Mesenchymal stem cell (in vitro differentiated cells and primary cell): ENCODE results near the gene OLIG3.

Experiments
- DNase-seq: peaks from one replicate; pipeline ENCODE4 v3.0.0-alpha.2; 2013
- H2AFZ ChIP-seq: one replicate; pipeline ENCODE4 v1.6.1; 2013; ENCODE audit warnings: low read depth, mild to moderate bottlenecking, control low read depth, inconsistent platforms, low read length, moderate library complexity
- H2AK5ac ChIP-seq: 2 replicates; pipeline ENCODE4 v1.6.1; 2013; ENCODE audit warnings: low read length, moderate library complexity, mild to moderate bottlenecking, inconsistent platforms; ENCODE audit not compliant: severe bottlenecking
- H2BK120ac ChIP-seq: one replicate; pipeline ENCODE4 v1.6.1; 2013; ENCODE audit warnings: low read depth, mild to moderate bottlenecking, inconsistent platforms, low read length, moderate library complexity
- H2BK12ac ChIP-seq, 2 experiments: one replicate each; pipeline ENCODE4 v1.6.1; 2013; ENCODE audit warnings: inconsistent platforms in 2 of 2, low read length in 2 of 2, mild to moderate bottlenecking in 2 of 2, moderate library complexity in 2 of 2, control low read depth in 1 of 2
- H2BK15ac ChIP-seq: one replicate; pipeline ENCODE4 v1.6.1; 2013; ENCODE audit warnings: mild to moderate bottlenecking, low read depth, inconsistent platforms; ENCODE audit not compliant: poor library complexity, severe bottlenecking
- H2BK5ac ChIP-seq: 2 replicates; pipeline ENCODE4 v1.6.1; 2013; ENCODE audit warnings: low read depth, mild to moderate bottlenecking, low read length, control low read depth, inconsistent platforms; ENCODE audit not compliant: poor library complexity, severe bottlenecking
- H3K14ac ChIP-seq, 2 experiments: one replicate each; pipeline ENCODE4 v1.6.1; 2013; ENCODE audit warnings: inconsistent platforms in 2 of 2, low read length in 2 of 2, control low read depth in 1 of 2, mild to moderate bottlenecking in 1 of 2, moderate library complexity in 1 of 2
- H3K18ac ChIP-seq, 2 experiments: one replicate each; pipeline ENCODE4 v1.6.1; 2013; ENCODE audit warnings: inconsistent platforms in 2 of 2, low read length in 2 of 2, control low read depth in 1 of 2, low read depth in 1 of 2, mild to moderate bottlenecking in 1 of 2
- H3K23ac ChIP-seq, 2 experiments: one replicate each; pipeline ENCODE4 v1.6.1; 2013; ENCODE audit warnings: inconsistent platforms in 2 of 2, low read length in 2 of 2, mild to moderate bottlenecking in 2 of 2, moderate library complexity in 2 of 2, control low read depth in 1 of 2
- H3K27ac ChIP-seq: 2 replicates; pipeline ENCODE4 v1.5.1; 2013; ENCODE audit warnings: mild to moderate bottlenecking, moderate library complexity, low read length, control low read depth, inconsistent platforms; ENCODE audit not compliant: poor library complexity, severe bottlenecking
- H3K27me3 ChIP-seq, 2 experiments: 2 replicates each; pipeline versions ENCODE4 v1.6.1 to v1.7.0; 2013; ENCODE audit warnings: low read length in 2 of 2, mild to moderate bottlenecking in 2 of 2, moderate library complexity in 2 of 2, control low read depth in 1 of 2, inconsistent platforms in 1 of 2; ENCODE audit not compliant: control insufficient read depth in 1 of 2, insufficient read depth in 1 of 2
- H3K36me3 ChIP-seq, 2 experiments: 2 replicates each; pipeline versions ENCODE4 v1.6.1 to v1.7.0; 2013; ENCODE audit warnings: low read length in 2 of 2, control low read depth in 1 of 2, inconsistent platforms in 1 of 2, low read depth in 1 of 2, mild to moderate bottlenecking in 1 of 2; ENCODE audit not compliant: insufficient read depth in 2 of 2, control insufficient read depth in 1 of 2
- H3K4ac ChIP-seq, 2 experiments: one replicate each; pipeline ENCODE4 v1.6.1; 2013; ENCODE audit warnings: inconsistent platforms in 2 of 2, low read length in 2 of 2, mild to moderate bottlenecking in 2 of 2, moderate library complexity in 2 of 2, control low read depth in 1 of 2, low read depth in 1 of 2
- H3K4me1 ChIP-seq: 2 replicates; pipeline ENCODE4 v1.6.1; 2013; ENCODE audit warnings: low read depth, low read length, control low read depth; ENCODE audit not compliant: control insufficient read depth, insufficient read depth
- H3K4me2 ChIP-seq: 2 replicates; pipeline ENCODE4 v1.6.1; 2013; ENCODE audit warnings: low read length, mild to moderate bottlenecking, inconsistent platforms; ENCODE audit not compliant: poor library complexity, severe bottlenecking
- H3K4me3 ChIP-seq, 2 experiments: 2 replicates each; pipeline versions ENCODE4 v1.5.1 to v1.7.0; 2013; ENCODE audit warnings: low read length in 2 of 2, mild to moderate bottlenecking in 2 of 2, control low read depth in 1 of 2, low read depth in 1 of 2; ENCODE audit not compliant: insufficient read depth in 1 of 2
- H3K79me1 ChIP-seq: replicated peaks from 2 replicates; pipeline ENCODE4 v1.6.1; 2013; ENCODE audit warnings: mild to moderate bottlenecking, control low read depth, low read length, inconsistent platforms; ENCODE audit not compliant: poor library complexity, severe bottlenecking
- H3K9ac ChIP-seq: 2 replicates; pipeline ENCODE4 v1.7.0; 2013; ENCODE audit warnings: mild to moderate bottlenecking, low read length, moderate library complexity
- H3K9me3 ChIP-seq: 2 replicates; pipeline ENCODE4 v1.7.0; 2013; ENCODE audit warnings: mild to moderate bottlenecking, low read length; ENCODE audit not compliant: control insufficient read depth
- H4K8ac ChIP-seq: one replicate; pipeline ENCODE4 v1.6.1; 2013; ENCODE audit warnings: inconsistent platforms, mild to moderate bottlenecking, low read length, moderate library complexity
- H4K91ac ChIP-seq: one replicate; pipeline ENCODE4 v1.6.1; 2013; ENCODE audit warnings: mild to moderate bottlenecking, low read length, inconsistent platforms
- WGBS: methylation state at CpG from one replicate; pipeline ENCODE4 v1.1.7; 2013; ENCODE audit warnings: mixed read lengths; 5-methylcytosine and 5-hydroxymethylcytosine counted together

Gene OLIG3

DNA sequence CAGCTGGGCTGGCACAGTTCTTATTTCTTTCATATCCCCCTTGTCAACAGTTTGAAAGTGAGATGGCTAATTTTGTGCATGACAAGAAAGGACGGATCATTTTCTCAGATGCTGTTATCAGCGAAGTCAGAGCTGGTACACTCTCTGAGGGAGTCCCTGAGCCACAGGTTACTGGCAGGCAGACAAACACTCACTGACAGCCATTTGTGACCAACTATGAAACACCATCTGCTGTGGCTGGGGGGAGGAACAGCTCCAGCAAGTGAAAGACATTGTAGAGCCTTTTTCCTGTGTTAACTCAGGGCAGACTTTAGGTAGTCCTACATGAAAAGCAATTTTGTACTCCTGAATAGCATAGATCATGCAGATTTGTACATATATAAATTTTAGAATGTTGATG lies 22.2 kb downstream of the OLIG3 start:
- Histone ChIP-seq H3K79me1 (no peaks in the 10 kb centered on the region), H2BK120ac (peak overlapping the region; percentile 19)

DNA sequence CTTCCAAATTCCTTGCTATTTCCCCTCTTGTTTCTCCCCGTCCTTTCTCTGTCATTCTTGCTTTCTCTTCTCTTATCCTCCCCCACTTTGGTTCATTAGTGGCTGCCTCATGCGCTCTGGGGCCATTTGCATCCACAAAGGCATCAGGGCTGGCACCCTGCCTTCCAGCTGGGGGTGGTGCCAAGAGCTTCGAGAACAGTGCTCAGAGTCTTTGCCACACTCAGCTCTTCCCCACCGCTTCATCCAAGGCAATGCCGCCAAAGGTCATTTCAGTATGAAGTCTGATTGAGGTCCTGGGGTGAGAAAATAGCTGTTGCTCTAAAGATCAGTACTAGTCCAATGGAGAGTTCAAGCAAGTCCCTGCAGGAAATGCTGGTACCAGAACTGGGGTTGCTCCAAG lies 22.7 kb downstream of the OLIG3 start:
- WGBS = 88% methylated on average over 5 of the region's 5 CpGs

More for the DNA sequence above, 22.2 kb downstream of the OLIG3 start:
- H3K4ac ChIP-seq = no peak overlapping the region
- H3K27me3 ChIP-seq = peaks cover 13 to 30% of the 10 kb centered on the region in 2 experiments
- no peak overlapping the region for H4K91ac ChIP-seq
- H3K27ac ChIP-seq = no peak overlapping the region
- no peak overlapping the region for H2BK5ac ChIP-seq
- H3K18ac ChIP-seq = no peak overlapping the region
- H3K4me3 ChIP-seq = no peak overlapping the region
- no peak overlapping the region for H3K9ac ChIP-seq
- no peak for DNase-seq
- no peak overlapping the region for H3K14ac ChIP-seq
- no peak overlapping the region for H2AK5ac ChIP-seq
- H2AFZ ChIP-seq = no peak overlapping the region
- H3K23ac ChIP-seq = no peak overlapping the region
- WGBS = 91% methylated on average over 2 of the region's 2 CpGs
- no peaks in the 10 kb centered on the region for H3K9me3 ChIP-seq
- no peaks in the 10 kb centered on the region for H3K4me1 ChIP-seq
- no peak overlapping the region for H2BK15ac ChIP-seq
- H3K36me3 ChIP-seq = no peaks in the 10 kb centered on the region
- no peak overlapping the region for H2BK12ac ChIP-seq
- no peak overlapping the region for H3K4me2 ChIP-seq
- H4K8ac ChIP-seq = no peak overlapping the region

DNA sequence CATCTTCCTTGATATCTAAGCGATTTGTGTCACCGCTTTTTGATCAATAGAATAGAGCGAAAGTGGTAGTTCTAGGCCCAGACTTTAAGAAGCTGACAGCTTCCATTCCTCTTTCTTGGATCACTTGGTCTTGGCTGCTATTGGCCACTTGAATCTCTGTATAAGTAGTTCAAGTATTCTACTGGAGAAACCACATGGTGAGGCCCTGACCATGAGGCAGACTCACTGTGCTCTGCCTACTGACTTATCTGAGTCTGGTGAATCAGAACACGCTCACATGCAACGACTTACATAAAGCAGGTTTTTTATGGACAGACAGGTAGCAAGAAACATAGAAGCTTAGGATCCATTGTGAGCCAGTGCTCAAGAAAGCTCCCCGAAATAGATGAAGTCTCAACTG lies 27.0 kb downstream of the OLIG3 start:
- 95% methylated on average over 6 of the region's 6 CpGs for WGBS
- H2AFZ ChIP-seq = no peak overlapping the region
- H2BK5ac ChIP-seq = no peak overlapping the region

More for the DNA sequence above, 22.7 kb downstream of the OLIG3 start:
- Histone ChIP-seq H3K23ac (no peak overlapping the region), H2AFZ (no peak overlapping the region), H3K9ac (no peak overlapping the region), H2BK5ac (no peak overlapping the region), H4K8ac (no peak overlapping the region), H3K27ac (no peak overlapping the region), H3K4me2 (no peak overlapping the region), H2BK120ac (peak overlapping the region; percentile 19), H4K91ac (no peak overlapping the region), H2AK5ac (no peak overlapping the region), H3K4me1 (no peaks in the 10 kb centered on the region), H2BK12ac (no peak overlapping the region), H3K4ac (no peak overlapping the region), H3K79me1 (no peaks in the 10 kb centered on the region), H3K14ac (no peak overlapping the region), H3K9me3 (no peaks in the 10 kb centered on the region), H3K27me3 (peaks cover 12 to 31% of the 10 kb centered on the region in 2 experiments), H2BK15ac (no peak overlapping the region), H3K18ac (no peak overlapping the region), H3K4me3 (no peak overlapping the region), H3K36me3 (no peaks in the 10 kb centered on the region)
- no peak for DNase-seq

DNA sequence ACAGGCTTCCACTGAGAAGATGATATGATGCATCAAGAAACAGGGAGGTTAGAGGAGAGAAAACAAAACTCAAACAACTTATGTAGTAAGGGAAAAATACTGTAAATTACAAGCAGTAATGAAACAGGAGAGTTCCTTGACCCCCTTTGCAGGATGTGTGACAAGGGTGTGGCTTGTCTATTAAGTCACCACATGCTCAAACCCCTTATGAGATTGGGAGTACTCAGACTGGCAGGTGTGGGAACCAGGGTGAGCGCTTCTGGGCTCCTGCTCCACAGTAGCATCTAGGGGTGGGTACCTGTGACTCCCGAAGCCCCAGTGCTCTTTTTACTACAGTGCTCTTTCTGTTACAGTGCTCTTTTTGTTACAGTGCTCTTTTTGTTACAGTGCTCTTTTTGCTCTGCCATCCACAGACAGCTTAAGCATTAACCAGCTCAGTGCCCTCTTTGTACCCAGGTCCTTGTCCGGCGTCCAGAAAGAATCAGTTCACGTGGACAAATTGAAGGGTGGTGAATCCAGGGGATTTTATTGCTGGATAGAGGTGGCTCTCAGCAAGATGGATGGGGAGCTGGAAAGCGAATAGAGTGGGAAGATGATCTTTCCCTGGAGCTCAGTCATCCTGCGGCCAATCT lies 28.7 kb downstream of the OLIG3 start:
- no peak overlapping the region for H3K4me3 ChIP-seq
- H3K4ac ChIP-seq = no peak overlapping the region
- H3K23ac ChIP-seq = no peak overlapping the region
- H3K79me1 ChIP-seq = no peaks in the 10 kb centered on the region
- no peak overlapping the region for H3K9ac ChIP-seq
- no peak overlapping the region for H4K91ac ChIP-seq
- no peak overlapping the region for H2BK5ac ChIP-seq
- peaks cover 0 to 9% of the 10 kb centered on the region in 2 experiments for H3K27me3 ChIP-seq
- no peak overlapping the region for H3K27ac ChIP-seq
- H3K14ac ChIP-seq = no peak overlapping the region
- no peaks in the 10 kb centered on the region for H3K36me3 ChIP-seq
- no peak overlapping the region for H2AFZ ChIP-seq
- no peak for DNase-seq
- H4K8ac ChIP-seq = no peak overlapping the region
- no peaks in the 10 kb centered on the region for H3K4me1 ChIP-seq
- H2BK120ac ChIP-seq = no peak overlapping the region
- no peak overlapping the region for H2BK15ac ChIP-seq
- no peak overlapping the region for H3K18ac ChIP-seq
- H3K9me3 ChIP-seq = no peaks in the 10 kb centered on the region
- no peak overlapping the region for H2AK5ac ChIP-seq
- 90% methylated on average over 5 of the region's 7 CpGs for WGBS
- H2BK12ac ChIP-seq = no peak overlapping the region
- no peak overlapping the region for H3K4me2 ChIP-seq

More for the DNA sequence above, 27.0 kb downstream of the OLIG3 start:
- Histone ChIP-seq H3K18ac (no peak overlapping the region), H3K36me3 (no peaks in the 10 kb centered on the region), H4K8ac (no peak overlapping the region), H3K4me3 (no peak overlapping the region), H2BK15ac (no peak overlapping the region), H3K4me1 (no peaks in the 10 kb centered on the region), H3K79me1 (no peaks in the 10 kb centered on the region), H3K4ac (no peak overlapping the region), H3K27me3 (peaks cover 7 to 20% of the 10 kb centered on the region in 2 experiments), H3K9me3 (no peaks in the 10 kb centered on the region), H3K23ac (no peak overlapping the region), H4K91ac (no peak overlapping the region), H3K14ac (no peak overlapping the region), H2BK12ac (no peak overlapping the region), H3K4me2 (no peak overlapping the region), H3K27ac (no peak overlapping the region), H3K9ac (no peak overlapping the region), H2BK120ac (no peak overlapping the region), H2AK5ac (no peak overlapping the region)
- DNase-seq = no peak
